ENCODE data around the gene OSBPL5.

Gene OSBPL5

DNA sequence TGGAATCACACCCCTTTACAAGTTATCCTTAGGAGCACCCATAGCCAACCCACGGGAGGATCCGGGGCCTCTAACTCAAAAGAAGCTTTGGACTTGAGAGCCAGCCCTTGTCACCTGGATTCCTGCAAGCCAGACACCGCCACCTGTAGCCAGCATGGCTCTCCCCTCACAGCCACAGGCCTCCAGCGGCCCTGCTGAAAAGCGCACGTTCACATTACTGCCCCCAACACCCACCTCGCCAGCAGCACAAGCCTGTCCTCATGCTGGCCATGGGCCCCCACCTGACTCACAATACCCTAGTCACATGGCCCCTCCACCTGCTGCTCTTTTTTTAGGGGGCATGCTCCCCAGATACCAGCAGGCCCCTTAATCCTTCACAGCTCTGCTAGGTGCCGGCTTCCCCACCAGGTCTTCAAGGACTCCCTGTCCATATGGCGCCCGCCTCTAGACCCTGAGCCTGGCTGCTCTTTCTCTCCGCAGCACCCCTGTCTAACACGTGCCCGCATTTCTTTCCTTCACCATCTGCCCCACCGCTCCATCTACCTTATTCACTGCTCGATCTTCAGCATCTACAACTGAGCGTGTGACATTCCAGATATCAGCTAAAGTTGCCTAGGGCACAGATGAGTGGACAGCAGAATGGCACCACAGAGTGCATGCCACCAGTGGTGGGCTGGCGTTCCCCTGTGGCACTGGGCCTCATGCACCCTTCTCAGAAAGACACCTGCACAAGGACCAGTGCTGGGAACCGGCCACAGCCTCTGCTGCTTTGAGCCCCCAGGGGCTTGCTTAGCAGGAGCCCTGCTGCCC, 114.5 kb downstream of the OSBPL5 start:
- DNase-seq (ENCODE audit: low spot score), result no peak

DNA sequence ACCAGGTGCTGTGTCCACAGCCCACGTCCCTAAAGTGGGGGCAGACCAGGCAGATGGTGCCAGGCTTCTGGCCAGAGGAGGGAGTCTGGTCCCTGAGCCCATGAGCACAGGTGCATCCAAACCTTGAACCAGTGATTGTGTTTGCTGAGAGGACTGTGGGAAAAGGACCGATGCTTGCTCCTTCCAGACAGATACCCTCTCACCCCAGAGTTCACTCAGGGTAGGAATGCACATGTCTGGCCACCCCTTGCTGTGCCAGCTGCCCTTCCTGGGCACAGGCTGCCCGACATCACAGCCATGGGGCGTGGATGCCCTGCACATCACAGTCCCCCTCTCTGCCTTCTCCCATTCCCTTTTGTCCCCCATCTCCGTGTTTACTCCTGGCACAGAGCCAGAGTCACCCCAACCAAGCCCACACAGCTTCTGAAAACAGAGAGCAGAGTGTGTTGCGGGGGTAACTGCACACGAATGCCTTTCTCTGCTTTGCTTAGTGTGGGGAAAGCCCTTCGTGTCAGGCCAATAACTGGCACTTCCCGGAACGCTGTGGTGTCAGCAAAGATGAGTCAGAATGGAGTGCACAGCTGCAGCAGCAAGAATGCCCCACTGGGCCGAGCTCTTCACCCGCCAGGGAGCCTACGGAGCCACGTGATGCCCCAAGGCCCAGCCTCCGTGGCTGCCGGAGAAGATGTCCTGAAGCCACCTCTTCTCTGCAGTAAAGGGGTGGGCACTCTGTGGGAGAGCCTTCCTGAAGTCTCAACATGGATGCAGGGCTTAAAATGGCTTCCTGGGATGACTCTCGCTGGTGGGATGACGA, 115.5 kb downstream of the OSBPL5 start:
- peak; percentile 78 for DNase-seq (ENCODE audit: low spot score)

DNA sequence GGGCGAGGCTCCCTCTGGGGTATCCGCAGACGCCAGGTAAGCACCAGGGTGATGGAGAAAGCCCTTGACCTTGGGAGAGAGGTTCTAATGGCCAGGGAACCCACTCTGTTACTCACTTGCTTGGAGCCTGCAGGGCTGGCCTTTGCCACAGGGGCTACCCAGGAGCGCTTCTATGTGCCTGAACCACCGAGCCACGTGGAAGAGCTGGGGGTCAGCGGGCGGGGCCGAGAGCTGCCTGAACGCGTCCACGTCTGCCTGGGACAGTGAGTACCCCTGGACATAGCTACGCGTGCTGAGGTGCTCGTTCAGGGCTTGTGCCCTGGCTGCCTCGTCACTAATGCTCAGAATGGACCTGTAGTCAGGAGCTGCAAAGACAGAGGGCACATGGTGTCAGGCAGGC, 117.5 kb downstream of the OSBPL5 start:
- DNase-seq (ENCODE audit: low spot score), result no peak

DNA sequence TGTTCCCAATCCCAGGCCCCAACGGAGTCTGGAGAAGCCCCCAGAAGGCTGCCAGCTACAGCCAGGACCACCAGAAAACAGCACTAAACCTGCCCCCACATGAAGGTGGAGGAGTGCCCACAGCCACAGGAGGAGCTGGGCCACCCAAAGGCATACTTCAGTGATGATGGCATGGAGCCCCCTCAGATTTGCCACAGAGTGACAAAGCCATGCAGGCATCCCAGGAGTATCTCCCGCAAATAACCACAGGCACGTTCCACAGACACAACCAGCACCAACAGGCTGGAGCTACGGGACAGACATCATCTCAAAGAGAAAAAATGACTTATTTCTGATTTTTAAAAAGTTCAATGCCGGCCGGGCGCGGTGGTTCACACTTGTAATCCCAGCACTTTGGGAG, 118.5 kb downstream of the OSBPL5 start:
- no peak for DNase-seq (ENCODE audit: low spot score)

DNA sequence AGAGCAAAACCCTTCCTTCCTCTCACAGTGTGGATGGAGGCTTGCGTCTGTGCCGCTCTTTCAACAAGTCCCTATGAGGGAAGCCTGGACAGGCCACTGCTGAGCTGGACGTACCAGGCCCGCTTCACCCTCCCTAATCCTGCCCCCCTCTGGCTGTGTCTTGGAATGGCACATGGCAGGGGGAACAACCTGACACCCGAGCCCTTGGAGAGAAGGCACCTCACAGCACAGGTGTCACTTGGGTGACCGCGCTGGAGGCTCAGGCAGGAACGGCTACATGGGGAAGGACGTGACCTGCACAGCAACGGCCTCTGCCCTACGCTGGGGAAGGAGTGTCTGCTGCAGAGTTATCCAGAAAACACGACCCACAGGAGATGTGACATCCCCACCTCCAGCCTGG, 118.9 kb downstream of the OSBPL5 start:
- DNase-seq (ENCODE audit: low spot score), result no peak

DNA sequence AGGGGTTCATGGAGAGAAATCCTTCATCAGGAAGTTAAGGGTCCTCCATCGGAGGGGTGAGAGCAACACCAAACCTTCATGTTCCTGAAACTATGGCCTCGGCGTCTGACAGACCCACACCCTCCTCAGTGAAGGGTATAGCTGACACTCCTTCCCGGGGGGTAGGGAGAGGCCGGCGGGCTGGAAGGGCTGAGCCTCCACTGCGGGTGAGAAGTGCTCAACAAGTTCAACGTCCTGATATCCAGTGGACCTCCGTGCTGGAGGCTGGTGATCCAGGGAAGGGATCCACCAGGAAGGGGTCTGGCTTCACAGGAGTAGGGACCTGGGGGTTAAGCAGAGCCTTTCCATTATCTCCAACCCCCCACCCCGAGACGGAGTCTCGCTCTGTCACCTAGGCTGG, 120.2 kb downstream of the OSBPL5 start:
- no peak for DNase-seq (ENCODE audit: low spot score)

DNA sequence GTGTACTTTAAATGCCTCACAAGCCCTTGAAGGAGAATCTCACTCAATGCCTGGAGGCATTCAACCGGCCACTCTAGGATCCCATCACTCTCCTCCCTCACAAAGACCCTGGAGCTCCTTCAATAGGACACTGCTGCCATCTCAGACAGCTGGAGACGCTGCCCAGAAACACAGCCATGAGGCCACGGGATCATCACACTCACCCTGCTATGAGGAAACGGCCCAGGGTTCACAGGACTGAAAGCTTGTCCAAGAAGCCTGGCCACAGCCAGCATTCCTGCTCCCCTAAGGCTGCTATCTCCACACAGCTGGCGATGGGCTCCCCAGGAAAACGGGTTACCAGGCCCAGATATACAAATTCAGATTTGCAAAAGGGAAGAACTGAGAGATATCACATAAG, 121.1 kb downstream of the OSBPL5 start:
- DNase-seq (ENCODE audit: low spot score), result no peak

DNA sequence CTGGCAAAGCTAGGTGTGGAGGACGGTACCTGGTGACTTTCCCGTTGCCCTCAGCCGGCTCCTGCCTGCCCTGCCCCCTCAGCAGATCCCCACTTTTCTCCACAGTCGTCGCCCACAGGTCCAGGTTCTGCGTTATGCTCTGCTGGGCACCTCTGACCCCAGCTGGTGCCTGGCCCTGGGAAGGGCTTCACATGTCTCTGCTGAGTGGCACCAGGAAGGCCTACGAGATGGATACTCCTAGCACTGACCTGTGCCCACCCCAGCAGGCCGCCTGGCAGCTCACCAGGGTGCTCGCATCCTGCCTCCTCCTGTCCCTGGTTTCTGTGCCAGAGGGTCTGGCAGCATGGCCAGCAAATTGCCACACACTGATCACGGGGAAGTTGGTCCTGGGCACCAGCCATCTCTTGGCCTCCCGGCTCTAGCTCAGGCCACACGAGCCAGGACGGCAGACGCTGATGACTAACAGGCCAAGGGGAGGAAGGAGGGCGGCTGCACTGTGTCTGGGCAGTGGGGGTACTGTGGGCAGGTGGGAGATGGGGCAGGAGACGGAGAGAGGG, 121.7 kb downstream of the OSBPL5 start:
- DNase-seq (ENCODE audit: low spot score), result no peak

DNA sequence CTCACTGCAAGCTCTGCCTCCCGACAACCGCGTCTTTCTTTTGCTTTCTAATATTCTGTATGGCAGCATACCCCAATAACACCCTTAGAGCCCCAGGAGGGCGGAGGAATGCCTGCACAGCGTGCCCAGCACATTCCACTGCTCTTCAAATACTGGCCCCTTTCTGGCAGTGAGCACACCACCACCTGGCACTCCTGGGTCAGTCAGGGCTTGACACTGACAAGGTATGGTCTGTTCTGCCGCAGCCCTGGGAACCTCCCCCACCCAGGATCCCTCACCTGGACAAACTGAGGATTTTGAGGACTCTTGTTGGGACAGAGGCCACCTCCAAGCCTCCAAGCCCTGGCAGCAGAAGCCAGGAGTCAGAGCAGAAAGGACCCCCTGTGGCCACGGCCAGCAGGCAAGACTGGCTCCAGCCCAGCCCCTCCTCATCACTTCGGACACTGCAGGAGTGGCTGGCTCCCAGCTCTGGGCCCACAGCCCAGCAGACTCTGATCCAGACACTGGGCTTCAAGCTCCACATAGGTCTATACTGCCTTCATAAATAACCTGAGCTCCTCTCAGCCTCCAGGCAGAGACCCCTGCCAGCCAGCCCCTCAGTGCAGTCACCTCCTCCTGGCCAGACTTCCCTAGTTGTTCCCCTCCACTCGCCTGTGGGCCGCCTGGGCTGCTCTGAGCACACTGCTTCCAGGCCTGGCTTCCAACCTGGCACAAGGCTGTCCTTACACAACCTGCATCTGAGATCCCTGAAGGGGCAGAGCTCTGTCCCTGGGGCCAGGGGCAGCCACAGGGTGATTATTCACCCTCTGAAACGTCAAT, 122.4 kb downstream of the OSBPL5 start:
- DNase-seq (ENCODE audit: low spot score), result no peak

DNA sequence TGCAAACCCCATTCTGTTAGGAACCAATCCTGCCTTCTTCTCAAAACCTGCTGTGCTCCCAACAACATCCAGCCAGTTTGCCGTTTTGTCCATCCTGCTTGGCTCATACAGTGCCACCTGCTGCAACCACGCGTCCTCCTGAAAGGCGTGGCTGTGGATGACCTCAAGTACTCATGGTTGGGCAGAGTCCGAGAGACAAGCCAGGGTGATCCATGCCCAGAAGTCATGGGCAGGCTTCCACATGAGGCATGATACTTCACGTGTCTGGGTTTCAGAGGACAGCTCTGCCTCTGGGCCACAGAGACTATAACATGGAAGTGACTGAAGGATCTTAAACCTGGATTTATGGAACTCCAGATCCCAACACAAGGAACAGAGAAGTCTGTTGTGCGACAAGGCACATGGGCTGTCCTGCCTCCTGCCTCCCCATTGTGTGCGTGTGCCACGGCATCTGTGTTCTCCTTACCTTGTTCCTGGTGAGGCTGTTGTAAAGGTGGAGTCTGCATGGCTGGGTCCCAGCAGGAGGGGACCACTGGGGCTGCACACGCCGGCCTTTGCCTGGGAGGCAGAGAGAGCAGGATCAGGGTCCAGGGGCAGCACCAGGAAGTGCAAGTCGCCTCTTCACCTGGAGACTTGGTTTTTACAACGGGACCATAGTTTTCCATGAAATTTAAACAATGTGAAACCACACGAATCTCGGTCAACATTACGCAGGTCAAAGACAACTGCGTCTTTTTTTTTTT, 123.2 kb downstream of the OSBPL5 start:
- no peak for DNase-seq (ENCODE audit: low spot score)

DNA sequence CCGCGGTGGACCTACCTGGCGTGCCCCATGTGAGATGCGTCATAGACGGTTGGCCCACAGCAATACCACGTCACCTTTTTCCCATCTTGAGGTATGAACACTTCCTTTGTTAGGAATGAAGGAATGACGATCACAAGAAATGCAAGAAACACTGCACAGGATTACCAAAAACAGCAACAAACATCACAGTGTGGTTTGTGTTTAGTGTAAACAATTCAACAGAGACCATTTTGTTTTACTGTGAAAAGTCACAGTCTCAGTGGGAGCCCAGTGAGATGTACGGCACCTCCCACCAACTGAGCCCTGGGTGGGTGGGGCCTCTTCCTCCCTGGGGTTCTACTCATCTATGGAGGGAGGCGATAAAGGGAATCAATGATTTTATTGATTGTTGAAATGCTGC, 124.2 kb downstream of the OSBPL5 start:
- no peak for DNase-seq (ENCODE audit: low spot score)

DNA sequence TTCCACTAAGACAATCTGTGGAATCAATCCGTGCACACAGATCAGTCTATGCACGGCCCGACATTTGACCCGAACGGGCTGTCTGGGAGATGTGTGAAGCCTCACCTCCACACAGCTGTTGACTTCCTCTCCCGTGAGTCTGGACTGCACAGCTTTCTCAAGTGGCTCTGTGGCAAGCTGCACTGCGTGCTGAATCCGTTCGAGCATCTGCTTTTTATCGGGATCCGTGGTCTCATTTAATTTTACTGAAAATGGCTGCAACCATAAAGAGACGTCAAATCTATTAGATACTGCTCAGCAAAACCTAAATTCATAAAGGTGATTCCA, 127.2 kb downstream of the OSBPL5 start:
- no peak for DNase-seq (ENCODE audit: low spot score)
